ENCODE data around the gene SNRPA1.

The SNRPA1 gene

DNA sequence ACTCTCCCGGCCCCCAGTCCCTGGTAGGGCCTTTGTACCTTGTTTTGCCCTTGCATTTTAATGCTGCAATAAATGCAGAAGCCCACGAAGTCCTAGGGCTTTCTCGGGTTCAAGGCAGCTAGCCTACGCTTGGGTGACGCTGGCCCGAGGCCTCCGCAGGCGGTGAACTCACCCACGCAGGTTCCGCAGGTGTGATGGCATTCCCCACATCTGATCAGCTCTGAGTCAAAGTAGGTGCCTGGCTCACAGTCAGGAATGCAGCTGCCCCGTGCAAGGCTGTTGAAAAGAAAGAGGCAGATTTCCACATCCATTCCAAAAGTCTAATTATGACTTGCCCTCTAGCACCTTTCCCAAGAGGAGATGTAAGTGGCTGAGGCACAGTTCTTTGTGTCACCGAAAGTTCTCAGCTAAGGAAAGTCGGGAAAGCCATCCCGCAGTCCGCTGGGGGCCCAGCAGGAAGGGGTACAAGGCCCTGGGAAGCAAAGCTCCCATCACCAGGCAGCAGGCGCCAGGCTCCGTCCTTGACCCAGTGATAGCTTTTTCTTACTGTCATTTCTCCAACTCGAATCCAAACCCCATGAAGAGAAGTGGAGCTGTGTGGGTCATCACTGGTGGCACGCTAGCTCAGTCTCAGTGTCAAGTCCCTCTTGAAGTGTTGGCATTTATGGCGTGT, 23.2 kb upstream of the SNRPA1 start:
- no peak for DNase-seq

DNA sequence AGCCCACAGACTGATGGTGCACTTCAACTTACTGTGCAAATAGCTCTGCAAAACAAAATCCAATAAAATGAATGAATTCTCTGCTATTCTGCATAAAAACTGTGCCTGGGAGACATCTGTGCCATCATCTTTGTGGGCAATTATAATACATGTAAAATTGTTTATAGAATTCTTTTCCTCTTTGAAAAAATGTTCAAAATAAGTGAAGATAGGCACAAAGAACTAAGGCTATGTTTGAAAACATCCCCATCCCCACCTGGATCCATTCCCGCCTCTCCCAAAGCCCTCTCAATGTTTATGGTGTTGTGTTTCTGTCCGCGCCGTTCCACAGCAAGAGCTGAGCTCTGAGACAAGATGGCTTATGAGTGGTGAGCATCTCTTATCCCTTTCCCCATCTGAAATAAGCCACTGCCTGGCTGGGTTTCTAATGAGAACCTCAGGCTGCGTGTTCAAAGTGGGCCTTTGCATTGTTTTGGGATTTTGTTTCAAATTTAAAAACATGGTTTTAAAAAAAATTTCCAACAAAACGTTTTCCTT, 22.4 kb upstream of the SNRPA1 start:
- DNase-seq, result no peak

DNA sequence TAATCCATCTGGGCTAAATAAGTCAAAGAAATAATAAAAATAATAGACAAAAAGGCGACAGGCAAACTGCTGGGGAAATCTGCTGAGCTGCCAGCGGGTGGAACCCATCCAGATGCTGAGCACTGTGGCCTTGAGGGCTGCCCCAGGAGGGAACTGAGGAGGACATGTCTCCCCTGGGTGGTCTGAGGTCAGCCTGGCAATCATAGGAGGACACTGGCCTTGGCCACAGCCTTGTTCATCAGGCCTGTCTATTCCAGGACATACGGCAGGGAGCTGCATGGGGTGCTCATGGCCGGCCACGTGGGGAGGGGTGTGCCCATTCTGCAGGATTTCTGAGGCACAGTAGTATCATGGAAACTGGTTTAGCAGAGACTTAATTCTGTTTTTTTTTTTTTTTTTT, 21.5 kb upstream of the SNRPA1 start:
- no peak for DNase-seq

DNA sequence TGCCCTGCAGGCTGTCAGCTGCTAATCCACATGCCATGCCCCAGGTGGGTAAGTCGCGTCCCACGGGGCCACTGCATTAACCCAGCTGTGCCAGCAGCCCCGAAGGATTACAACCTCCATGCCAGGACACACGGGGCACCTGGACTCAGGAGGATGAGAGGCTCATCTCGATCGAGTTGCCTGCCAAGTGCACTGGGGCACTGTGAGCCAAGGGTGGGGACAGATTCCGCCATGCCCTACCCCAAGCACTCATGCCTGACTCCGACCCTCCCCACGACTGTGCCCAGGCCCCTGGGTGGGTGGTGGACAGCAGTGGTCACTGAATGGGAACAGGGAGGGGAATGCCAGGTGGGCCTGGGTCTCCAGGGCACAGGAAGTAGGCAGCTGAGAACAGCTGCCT, 20.7 kb upstream of the SNRPA1 start:
- no peak for DNase-seq

DNA sequence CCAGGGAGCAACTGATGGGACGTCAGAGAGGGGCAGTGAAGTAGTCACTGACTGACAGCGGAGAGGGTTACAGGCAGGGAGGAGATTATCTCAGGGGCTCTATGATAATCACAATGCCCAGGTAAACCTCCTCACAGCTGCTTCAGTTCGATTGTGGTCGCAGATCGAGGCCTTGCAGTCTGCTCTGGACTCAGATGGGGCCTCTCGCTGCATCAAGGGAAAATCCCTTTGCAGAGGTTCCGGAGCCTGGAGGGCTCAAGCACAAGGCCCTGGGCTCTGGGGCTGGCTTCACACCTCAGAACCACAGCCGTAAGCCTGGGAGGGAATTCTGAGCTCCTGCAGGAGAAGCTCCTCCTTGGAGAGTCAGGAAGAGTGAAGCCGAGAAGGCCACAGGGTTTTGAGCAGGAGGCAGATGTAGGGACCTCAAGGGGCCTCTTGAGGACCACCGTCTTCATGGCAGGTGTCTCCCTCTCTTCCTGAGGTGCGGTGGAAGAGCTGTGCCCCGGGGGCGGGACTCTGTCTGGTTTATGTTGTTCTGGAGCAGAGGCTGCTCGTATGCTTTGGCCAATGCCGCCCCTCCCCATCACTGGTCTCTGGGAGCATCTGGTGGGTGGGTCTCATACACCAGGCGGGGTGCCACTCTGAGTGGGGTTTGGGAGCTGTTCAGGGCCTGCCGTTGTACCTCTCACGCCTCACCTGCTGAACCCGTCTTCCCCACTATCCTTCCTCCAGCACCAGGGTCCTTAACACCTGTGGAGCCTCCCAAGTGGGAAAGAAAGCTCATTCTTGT, 19.5 kb upstream of the SNRPA1 start:
- no peak for DNase-seq

- DNase-seq, result no peak
Measured at GRCh38 chr15:101313041-101313761, 18.2 kb upstream of the SNRPA1 start.

- DNase-seq, result no peak
Measured at GRCh38 chr15:101310508-101310907, 15.5 kb upstream of the SNRPA1 start.

DNA sequence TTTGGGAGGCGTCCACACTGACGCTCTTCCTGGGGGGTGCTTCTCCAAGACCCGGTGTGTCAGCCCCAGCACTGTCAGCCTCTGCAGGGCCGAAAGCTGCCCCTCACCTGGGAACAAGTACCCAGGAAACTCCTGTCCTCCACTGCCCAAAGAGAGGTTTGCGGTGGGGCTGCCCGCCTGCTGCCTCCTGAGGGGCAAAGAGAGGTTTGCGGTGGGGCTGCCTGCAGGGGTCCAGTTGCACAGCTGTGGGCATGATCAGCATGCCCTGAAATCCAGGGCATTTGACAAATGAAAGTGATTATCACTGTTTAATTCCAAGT, 15.1 kb upstream of the SNRPA1 start:
- no peak for DNase-seq

GRCh38 chr15:101309436-101310160, 14.6 kb upstream of the SNRPA1 start:
- no peak for DNase-seq

DNA sequence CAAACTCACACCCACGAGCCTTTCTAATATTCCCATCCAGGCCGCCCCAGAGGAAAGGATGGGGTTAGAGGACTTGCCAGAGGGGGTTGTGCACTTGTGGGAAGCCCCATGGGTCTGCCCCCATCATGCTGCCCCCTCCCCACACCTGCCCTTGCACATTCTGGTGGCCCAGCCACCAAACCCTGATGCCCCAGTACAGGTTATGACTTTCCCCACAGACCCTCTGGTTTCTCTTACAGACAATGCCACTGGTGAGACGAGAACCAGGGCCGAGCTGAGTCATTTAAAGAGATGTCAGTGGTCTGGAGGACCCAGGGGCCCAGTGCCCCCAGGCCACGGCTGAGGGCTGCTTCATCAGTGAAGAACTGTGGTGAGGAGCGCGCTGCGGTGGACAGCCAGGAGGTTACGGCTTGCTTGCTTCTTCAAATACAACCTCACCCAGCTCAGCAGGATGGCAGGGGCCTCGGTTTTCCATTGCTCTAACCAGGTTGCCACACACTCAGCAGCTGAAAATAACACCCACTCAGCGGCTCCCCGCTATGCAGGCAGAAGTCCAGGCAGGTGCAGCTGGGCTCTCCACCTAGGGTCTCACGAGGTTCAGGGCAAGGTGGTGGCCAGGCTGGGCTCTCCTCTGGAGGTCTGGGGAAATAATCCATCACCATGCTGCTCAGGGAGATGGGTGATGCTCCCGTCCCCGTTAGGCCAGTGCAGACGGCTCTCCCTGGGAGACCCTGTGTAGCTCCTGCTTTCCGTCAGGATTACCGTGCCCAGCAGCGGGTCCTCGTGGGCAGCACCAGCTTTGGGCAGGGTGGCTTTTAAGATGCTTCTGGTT, 13.8 kb upstream of the SNRPA1 start:
- DNase-seq, result no peak

- no peak for DNase-seq
Measured at GRCh38 chr15:101307897-101308603, 13.0 kb upstream of the SNRPA1 start.

GRCh38 chr15:101307048-101307896, 12.2 kb upstream of the SNRPA1 start:
- no peak for DNase-seq

- no peak for DNase-seq
Measured at GRCh38 chr15:101306341-101307047, 11.4 kb upstream of the SNRPA1 start.

DNA sequence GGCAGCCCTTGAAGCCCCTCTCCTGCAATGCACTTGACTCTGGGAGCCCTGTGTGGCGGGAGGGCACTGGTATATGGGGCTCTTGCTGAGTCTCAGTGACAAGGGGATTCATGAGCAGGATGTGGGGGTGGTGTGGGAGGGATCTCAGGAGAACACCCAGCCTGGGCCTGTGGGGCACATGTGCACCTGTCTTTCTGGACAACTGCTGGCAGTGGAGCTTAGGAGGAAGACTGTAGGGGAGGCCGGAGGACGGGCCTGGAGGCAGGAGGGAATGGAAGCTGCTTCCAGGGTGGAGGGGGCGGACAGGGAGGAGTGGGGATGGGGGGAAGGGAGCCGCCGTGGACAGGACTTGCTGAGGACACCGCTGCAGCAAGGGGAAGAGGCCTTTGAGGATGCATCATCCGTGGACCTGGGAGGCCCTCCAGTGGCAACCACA, 10.8 kb upstream of the SNRPA1 start:
- no peak for DNase-seq

GRCh38 chr15:101303408-101303807, 8.4 kb upstream of the SNRPA1 start:
- no peak for DNase-seq

DNA sequence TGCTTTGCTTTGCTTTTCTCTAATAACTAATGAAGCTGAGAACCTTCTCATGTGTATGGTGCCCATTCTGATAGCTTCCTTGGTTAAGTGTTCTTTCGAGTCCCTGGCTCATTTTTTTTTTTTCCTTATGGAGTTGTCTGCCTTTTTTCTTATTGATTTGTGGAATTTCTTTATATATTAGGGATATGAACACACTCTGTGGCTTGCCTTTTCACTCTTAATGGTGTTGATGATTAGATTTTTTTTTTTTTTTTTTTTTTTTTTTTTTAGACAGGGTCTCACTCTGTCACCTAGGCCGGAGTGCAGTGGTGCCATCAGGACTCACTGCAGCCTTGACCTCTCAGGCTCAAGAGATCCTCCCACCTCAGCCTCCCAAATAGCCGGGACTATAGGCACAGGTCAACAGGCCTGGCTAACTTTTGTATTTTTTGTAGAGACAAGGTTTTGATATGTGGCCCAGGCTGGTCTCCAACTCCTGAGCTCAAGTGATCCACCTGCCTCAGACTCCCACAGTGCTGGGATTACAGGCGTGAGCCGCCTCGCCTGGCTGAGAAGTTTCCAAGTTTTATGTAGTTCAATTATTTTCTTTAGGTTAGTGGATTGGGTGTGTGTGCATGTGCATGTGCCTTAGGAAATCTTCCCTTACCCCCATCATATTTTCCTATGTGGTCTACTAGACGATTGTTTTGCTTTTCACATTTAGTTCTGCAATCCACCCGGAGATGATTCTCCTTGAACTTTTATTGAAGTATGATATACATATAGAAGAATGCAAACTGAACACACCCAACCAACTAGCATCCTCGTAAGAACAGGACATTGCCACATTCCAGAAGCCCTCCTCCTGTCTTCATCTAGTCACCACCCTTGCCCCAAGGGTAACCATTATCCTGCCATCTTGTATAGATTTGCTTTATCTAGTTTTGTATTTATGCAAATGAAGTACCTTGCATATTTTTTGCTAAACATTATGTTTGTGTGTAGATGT, 1.7 kb upstream of the SNRPA1 start:
- no peak for DNase-seq

DNA sequence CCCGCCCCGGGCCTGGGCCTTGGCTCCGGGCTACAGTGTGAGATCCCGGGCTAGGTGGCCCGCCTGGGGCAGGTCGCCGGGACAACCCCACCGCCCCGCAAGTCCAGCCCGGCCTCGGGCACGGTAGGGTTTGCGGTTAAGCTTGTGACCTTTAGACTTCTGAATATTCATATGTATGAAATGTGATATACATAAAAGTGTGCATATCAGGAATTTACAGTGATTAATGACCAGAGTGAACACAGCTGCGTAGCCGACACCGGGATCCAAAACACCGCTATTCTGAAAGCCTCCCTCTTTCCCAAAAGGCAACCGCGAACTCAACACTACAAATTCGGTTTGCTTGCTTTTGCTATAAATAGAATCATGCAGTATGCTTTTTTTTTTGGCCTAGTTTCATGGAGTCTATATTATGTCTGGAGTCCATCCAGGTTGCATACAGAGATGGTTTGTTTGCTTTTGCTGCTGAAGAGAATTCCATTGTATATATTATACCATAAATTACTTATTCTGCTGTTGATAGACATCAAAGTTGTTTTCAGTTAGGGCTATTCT, 636 bp upstream of the SNRPA1 start:
- DNase-seq, result no peak

- DNase-seq, result no peak
Measured at GRCh38 chr15:101293122-101293521, 1.9 kb downstream of the SNRPA1 start.
